ENCODE results near the gene BRF1. TPM values are rescaled to one million over a fixed set of nuclear protein-coding genes. Genes with fewer than 3 reads are reported as not detected.

The BRF1 gene
- total RNA-seq, 4 donors from 2014 or later = 37.9 to 102 (median 52.5) TPM

- no peaks in the 10 kb centered on the region for H3K9me3 ChIP-seq
- 0% methylated on average over 14 of the region's 106 CpGs for WGBS
- no peaks in the 10 kb centered on the region for H3K27me3 ChIP-seq
- no peak for TF ChIP-seq POLR2AphosphoS5 (IDR thresholded peaks at IDR 0.05)
- TF ChIP-seq EP300 (IDR thresholded peaks at IDR 0.05) = no peak
- no peak for TF ChIP-seq CTCF (IDR thresholded peaks at IDR 0.05)
- no peak for TF ChIP-seq POLR2A (IDR thresholded peaks at IDR 0.05)
- no peak within 1 kb of the TSS for H3K27ac ChIP-seq
- DNase-seq (ENCODE audit: low spot score in 2 of 2) = no peak
- peak within 1 kb of the TSS; percentile 54 for H3K4me3 ChIP-seq
- H3K36me3 ChIP-seq = no peaks in the 10 kb centered on the region
- peaks cover 26% of the 10 kb centered on the region for H3K4me1 ChIP-seq
Observed at GRCh38 chr14:105180592-105181548, 119.9 kb downstream of the BRF1 start, which contains the start of gene NUDT14. TSS of gene NUDT14 (minus strand) at chr14:105181312. CDS start at chr14:105181209, 103 bp downstream.

GRCh38 chr14:105179191-105179590, 121.6 kb downstream of the BRF1 start:
- TF ChIP-seq POLR2A (IDR thresholded peaks at IDR 0.05) = no peak
- Histone ChIP-seq H3K4me1 (peaks cover 36% of the 10 kb centered on the region), H3K27ac (no peak overlapping the region), H3K36me3 (no peaks in the 10 kb centered on the region), H3K4me3 (no peak overlapping the region), H3K9me3 (no peaks in the 10 kb centered on the region), H3K27me3 (no peaks in the 10 kb centered on the region)
- WGBS = no CpG with 5 or more reads among the region's 13 CpGs
- DNase-seq (ENCODE audit: low spot score in 2 of 2) = no peak

GRCh38 chr14:105178868-105179140, 122.0 kb downstream of the BRF1 start:
- Histone ChIP-seq H3K27ac (no peak overlapping the region), H3K9me3 (no peaks in the 10 kb centered on the region), H3K4me1 (peaks cover 40% of the 10 kb centered on the region), H3K27me3 (no peaks in the 10 kb centered on the region), H3K36me3 (no peaks in the 10 kb centered on the region), H3K4me3 (no peak overlapping the region)
- no peak for DNase-seq (ENCODE audit: low spot score in 2 of 2)
- TF ChIP-seq POLR2AphosphoS5 (IDR thresholded peaks at IDR 0.05) (no peak), POLR2A (IDR thresholded peaks at IDR 0.05) (no peak), CTCF (IDR thresholded peaks at IDR 0.05) (no peak), EP300 (IDR thresholded peaks at IDR 0.05) (no peak)
- no CpG with 5 or more reads among the region's 11 CpGs for WGBS

- Histone ChIP-seq H3K27ac (no peak overlapping the region), H3K27me3 (no peaks in the 10 kb centered on the region), H3K36me3 (no peaks in the 10 kb centered on the region), H3K4me1 (peaks cover 40% of the 10 kb centered on the region), H3K9me3 (no peaks in the 10 kb centered on the region), H3K4me3 (no peak overlapping the region)
- WGBS = 91% methylated on average over 17 of the region's 19 CpGs
- no peak for TF ChIP-seq EP300 (IDR thresholded peaks at IDR 0.05)
- no peak for TF ChIP-seq CTCF (IDR thresholded peaks at IDR 0.05)
- no peak for TF ChIP-seq POLR2A (IDR thresholded peaks at IDR 0.05)
- TF ChIP-seq POLR2AphosphoS5 (IDR thresholded peaks at IDR 0.05) = no peak
- DNase-seq (ENCODE audit: low spot score in 2 of 2) = no peak
Observed at GRCh38 chr14:105178069-105178867, 122.5 kb downstream of the BRF1 start.

- no peaks in the 10 kb centered on the region for H3K36me3 ChIP-seq
- H3K4me1 ChIP-seq = peaks cover 31% of the 10 kb centered on the region
- TF ChIP-seq POLR2A (IDR thresholded peaks at IDR 0.05) (no peak), CTCF (IDR thresholded peaks at IDR 0.05) (no peak), POLR2AphosphoS5 (IDR thresholded peaks at IDR 0.05) (no peak), EP300 (IDR thresholded peaks at IDR 0.05) (no peak)
- H3K9me3 ChIP-seq = no peaks in the 10 kb centered on the region
- H3K4me3 ChIP-seq = no peak overlapping the region
- DNase-seq (ENCODE audit: low spot score in 2 of 2) = no peak
- peaks cover 3% of the 10 kb centered on the region for H3K27me3 ChIP-seq
- 83% methylated on average over 1 of the region's 11 CpGs for WGBS
- no peak overlapping the region for H3K27ac ChIP-seq
Observed at GRCh38 chr14:105177082-105177481, 123.7 kb downstream of the BRF1 start.

All from suprapubic skin (tissue), 4 donors.